H9 (cell line): ENCODE results near the gene ANXA10. TPM values are rescaled to one million over a fixed set of nuclear protein-coding genes. Genes with fewer than 3 reads are reported as not detected.

Experiments
- DNase-seq: peaks from one replicate; pipeline ENCODE4 v3.0.0-alpha.2; 2017
- H2AFZ ChIP-seq: one replicate; pipeline ENCODE4 v1.6.1; 2013; ENCODE audit warnings: mild to moderate bottlenecking, low read length, control low read depth, moderate library complexity
- H2AK5ac ChIP-seq: 2 replicates; pipeline ENCODE4 v1.6.1; 2013; ENCODE audit warnings: low read length, control low read depth, mixed read lengths; ENCODE audit not compliant: insufficient read length
- H2BK120ac ChIP-seq: one replicate; pipeline ENCODE4 v1.6.1; 2013; ENCODE audit warnings: low read depth, mild to moderate bottlenecking, low read length, control low read depth, inconsistent platforms; ENCODE audit not compliant: poor library complexity, severe bottlenecking
- H2BK12ac ChIP-seq: 2 replicates; pipeline ENCODE4 v1.6.1; 2013; ENCODE audit warnings: low read length, control low read depth, mixed read lengths, low read depth; ENCODE audit not compliant: insufficient read length
- H2BK15ac ChIP-seq: 2 replicates; pipeline ENCODE4 v1.6.1; 2013; ENCODE audit warnings: low read depth, low read length, control low read depth
- H2BK20ac ChIP-seq: one replicate; pipeline ENCODE4 v1.6.1; 2013; ENCODE audit warnings: low read depth, mild to moderate bottlenecking, low read length, control low read depth, inconsistent platforms; ENCODE audit not compliant: poor library complexity, severe bottlenecking
- H2BK5ac ChIP-seq: 2 replicates; pipeline ENCODE4 v1.6.1; 2013; ENCODE audit warnings: low read length, control low read depth, mixed read lengths; ENCODE audit not compliant: insufficient read length
- H3K14ac ChIP-seq: 2 replicates; pipeline ENCODE4 v1.6.1; 2013; ENCODE audit warnings: low read length, control low read depth; ENCODE audit not compliant: insufficient read depth
- H3K18ac ChIP-seq: 2 replicates; pipeline ENCODE4 v1.6.1; 2013; ENCODE audit warnings: low read depth, mild to moderate bottlenecking, mixed read lengths, low read length, control low read depth; ENCODE audit not compliant: insufficient read length
- H3K23ac ChIP-seq: 2 replicates; pipeline ENCODE4 v1.6.1; 2013; ENCODE audit warnings: low read length, control low read depth, mixed read lengths, low read depth; ENCODE audit not compliant: insufficient read length
- H3K23me2 ChIP-seq: 2 replicates; pipeline ENCODE4 v1.6.1; 2013; ENCODE audit warnings: low read depth, mild to moderate bottlenecking, mixed read lengths, low read length, control low read depth; ENCODE audit not compliant: insufficient read length, poor library complexity, severe bottlenecking
- H3K27ac ChIP-seq: 2 replicates; pipeline ENCODE4 v1.5.1; 2013; ENCODE audit warnings: low read length, control low read depth, mixed read lengths, low read depth; ENCODE audit not compliant: insufficient read length
- H3K27me3 ChIP-seq: 2 replicates; pipeline ENCODE4 v1.6.1; 2013; ENCODE audit warnings: low read length, control low read depth, inconsistent platforms; ENCODE audit not compliant: insufficient read depth
- H3K4ac ChIP-seq: 2 replicates; pipeline ENCODE4 v1.6.1; 2013; ENCODE audit warnings: low read depth, mild to moderate bottlenecking, control low read depth, inconsistent platforms, low read length, moderate library complexity
- H3K4me1 ChIP-seq: 2 replicates; pipeline ENCODE4 v1.6.1; 2013; ENCODE audit warnings: low read length, control low read depth, inconsistent platforms; ENCODE audit not compliant: insufficient read depth
- H3K4me2 ChIP-seq: 2 replicates; pipeline ENCODE4 v1.6.1; 2013; ENCODE audit warnings: low read length, control low read depth, mixed read lengths; ENCODE audit not compliant: insufficient read length, insufficient read depth
- H3K56ac ChIP-seq: 2 replicates; pipeline ENCODE4 v1.6.1; 2013; ENCODE audit warnings: low read depth, mild to moderate bottlenecking, mixed read lengths, low read length, control low read depth; ENCODE audit not compliant: insufficient read length
- H3K79me1 ChIP-seq: 2 replicates; pipeline ENCODE4 v1.6.1; 2013; ENCODE audit warnings: low read depth, mild to moderate bottlenecking, moderate library complexity, low read length, control low read depth, inconsistent platforms; ENCODE audit not compliant: insufficient read depth, poor library complexity, severe bottlenecking
- H3K79me2 ChIP-seq: 2 replicates; pipeline ENCODE4 v1.6.1; 2013; ENCODE audit warnings: low read length, control low read depth, inconsistent platforms; ENCODE audit not compliant: insufficient read depth
- H3K9ac ChIP-seq: 2 replicates; pipeline ENCODE4 v1.6.1; 2013; ENCODE audit warnings: low read length, control low read depth, mixed read lengths; ENCODE audit not compliant: insufficient read length; ENCODE audit errors: extremely low read depth
- H3K9me3 ChIP-seq: one replicate; pipeline ENCODE4 v1.6.1; 2013; ENCODE audit warnings: low read depth, low read length, inconsistent platforms; ENCODE audit not compliant: control insufficient read depth
- H3T11ph ChIP-seq: one replicate; pipeline ENCODE4 v1.6.1; 2013; ENCODE audit warnings: mild to moderate bottlenecking, low read length, control low read depth, inconsistent platforms
- H4K20me1 ChIP-seq: one replicate; pipeline ENCODE4 v1.6.1; 2013; ENCODE audit not compliant: control insufficient read depth, insufficient read length, insufficient read depth
- H4K5ac ChIP-seq: 2 replicates; pipeline ENCODE4 v1.6.1; 2013; ENCODE audit warnings: low read depth, mild to moderate bottlenecking, mixed read lengths, low read length, control low read depth; ENCODE audit not compliant: insufficient read length
- H4K8ac ChIP-seq: replicated peaks from 2 replicates; pipeline ENCODE4 v1.6.1; 2013; ENCODE audit warnings: low read length, control low read depth, mixed read lengths, low read depth; ENCODE audit not compliant: insufficient read length
- H4K91ac ChIP-seq: 2 replicates; pipeline ENCODE4 v1.6.1; 2013; ENCODE audit warnings: low read depth, mild to moderate bottlenecking, moderate library complexity, mixed read lengths, low read length, control low read depth; ENCODE audit not compliant: insufficient read length
- H3K27ac Mint-ChIP-seq, 3 experiments: 2 replicates in 2 of 3; 3 replicates in 1 of 3; pipeline ENCODE4 v1.8.0; 2020 to 2021; ENCODE audit warnings: mixed read lengths in 3 of 3, mild to moderate bottlenecking in 1 of 3, moderate library complexity in 1 of 3
- H3K27me3 Mint-ChIP-seq: 2 replicates; pipeline ENCODE4 v1.8.0; 2021; ENCODE audit warnings: low read depth, mild to moderate bottlenecking, moderate library complexity, mixed read lengths
- H3K36me3 Mint-ChIP-seq, 3 experiments: 2 replicates in 2 of 3; 3 replicates in 1 of 3; pipeline ENCODE4 v1.8.0; 2020 to 2021; ENCODE audit warnings: low read depth in 3 of 3, mixed read lengths in 3 of 3; ENCODE audit not compliant: insufficient read depth in 1 of 3
- H3K4me1 Mint-ChIP-seq, 2 experiments: 2 replicates each; pipeline ENCODE4 v1.8.0; 2020; ENCODE audit warnings: mixed read lengths in 2 of 2
- H3K4me3 Mint-ChIP-seq, 2 experiments: 2 replicates in 1 of 2; 3 replicates in 1 of 2; pipeline ENCODE4 v1.8.0; 2020 to 2021; ENCODE audit warnings: mild to moderate bottlenecking in 2 of 2, mixed read lengths in 2 of 2, moderate library complexity in 1 of 2
- H3K9me3 Mint-ChIP-seq, 2 experiments: 2 replicates in 1 of 2; 3 replicates in 1 of 2; pipeline ENCODE4 v1.8.0; 2020; ENCODE audit warnings: mild to moderate bottlenecking in 2 of 2, mixed read lengths in 2 of 2, moderate library complexity in 1 of 2
- WGBS: extraction: QIAGEN DNeasy Blood & Tissue Kit; methylation state at CpG from one replicate; pipeline ENCODE4 v1.1.7; 2013; ENCODE audit warnings: missing lambda C conversion rate, low lambda C conversion rate, mixed read lengths; ENCODE audit not compliant: insufficient read length; ENCODE audit errors: extremely low coverage; 5-methylcytosine and 5-hydroxymethylcytosine counted together
- total RNA-seq: library from RNA; stranded (reverse); gene quantifications from 2 replicates; pipeline ENCODE4 v1.2.1, GENCODE V29; 2021
- TF ChIP-seq, protein P1 (sequence below): fragments of 200-600 bp; sonication (generic); conservative IDR thresholded peaks from 3 replicates; pipeline ENCODE4 v1.8.0; 2021; ENCODE audit warnings: antibody characterized with exemption, mild to moderate bottlenecking

ANXA10 gene
- total RNA-seq, 1 experiment from 2014 or later = not detected

DNA sequence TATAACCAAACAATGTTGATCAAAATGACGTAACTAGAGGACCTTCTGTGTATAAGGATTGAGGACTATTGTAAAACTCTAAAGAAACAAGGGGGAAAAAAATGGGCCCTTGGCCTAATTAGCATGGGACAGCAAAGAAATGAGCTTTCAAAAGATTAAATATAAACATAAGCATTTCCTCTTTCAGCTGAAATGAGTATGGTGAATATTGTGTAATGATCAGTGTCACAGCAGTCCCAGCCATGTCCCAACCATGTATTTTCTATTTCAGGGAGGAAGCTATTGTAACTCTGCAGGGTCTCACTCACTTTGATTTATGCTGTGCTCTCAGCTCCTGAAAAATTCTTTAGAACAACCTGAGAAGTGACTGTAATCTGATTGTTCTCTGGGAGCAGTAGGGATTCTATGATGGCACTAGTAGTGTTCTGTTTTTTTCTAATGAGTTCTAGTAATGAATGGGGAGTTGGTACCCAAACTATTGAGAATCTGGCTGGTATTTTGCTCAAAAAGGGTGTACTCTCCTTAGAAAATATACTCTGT is 25.8 kb downstream of the ANXA10 start:
- Histone ChIP-seq H3K9me3 (no peaks in the 10 kb centered on the region), H3K27me3 (no peaks in the 10 kb centered on the region), H3T11ph (no peak overlapping the region), H3K23me2 (no peaks in the 10 kb centered on the region), H3K4me2 (no peak overlapping the region), H3K56ac (no peak overlapping the region), H3K18ac (no peak overlapping the region), H2AFZ (no peak overlapping the region), H3K14ac (no peak overlapping the region), H4K20me1 (no peaks in the 10 kb centered on the region), H3K4ac (no peak overlapping the region), H4K5ac (no peak overlapping the region), H2BK120ac (no peak overlapping the region), H2BK20ac (no peak overlapping the region), H2BK12ac (no peak overlapping the region), H3K4me1 (no peaks in the 10 kb centered on the region), H2AK5ac (no peak overlapping the region), H2BK5ac (no peak overlapping the region), H3K79me2 (no peaks in the 10 kb centered on the region), H3K9ac (no peak overlapping the region), H4K91ac (no peak overlapping the region), H3K23ac (no peak overlapping the region), H2BK15ac (no peak overlapping the region), H3K79me1 (no peaks in the 10 kb centered on the region), H3K27ac (no peak overlapping the region), H4K8ac (no peak overlapping the region)
- Mint-ChIP-seq H3K9me3 (peaks cover 0 to 3% of the 10 kb centered on the region in 2 experiments; a peak in 3 of 5 replicates), H3K27me3 (no peaks in the 10 kb centered on the region), H3K27ac (no peak overlapping the region), H3K4me3 (no peak overlapping the region), H3K36me3 (peaks cover 0 to 4% (median 0%) of the 10 kb centered on the region in 3 experiments; a peak in 1 of 7 replicates), H3K4me1 (peaks cover 4% of the 10 kb centered on the region in 2 experiments; a peak in 2 of 4 replicates)
- DNase-seq = no peak
- TF ChIP-seq, protein P1, sequence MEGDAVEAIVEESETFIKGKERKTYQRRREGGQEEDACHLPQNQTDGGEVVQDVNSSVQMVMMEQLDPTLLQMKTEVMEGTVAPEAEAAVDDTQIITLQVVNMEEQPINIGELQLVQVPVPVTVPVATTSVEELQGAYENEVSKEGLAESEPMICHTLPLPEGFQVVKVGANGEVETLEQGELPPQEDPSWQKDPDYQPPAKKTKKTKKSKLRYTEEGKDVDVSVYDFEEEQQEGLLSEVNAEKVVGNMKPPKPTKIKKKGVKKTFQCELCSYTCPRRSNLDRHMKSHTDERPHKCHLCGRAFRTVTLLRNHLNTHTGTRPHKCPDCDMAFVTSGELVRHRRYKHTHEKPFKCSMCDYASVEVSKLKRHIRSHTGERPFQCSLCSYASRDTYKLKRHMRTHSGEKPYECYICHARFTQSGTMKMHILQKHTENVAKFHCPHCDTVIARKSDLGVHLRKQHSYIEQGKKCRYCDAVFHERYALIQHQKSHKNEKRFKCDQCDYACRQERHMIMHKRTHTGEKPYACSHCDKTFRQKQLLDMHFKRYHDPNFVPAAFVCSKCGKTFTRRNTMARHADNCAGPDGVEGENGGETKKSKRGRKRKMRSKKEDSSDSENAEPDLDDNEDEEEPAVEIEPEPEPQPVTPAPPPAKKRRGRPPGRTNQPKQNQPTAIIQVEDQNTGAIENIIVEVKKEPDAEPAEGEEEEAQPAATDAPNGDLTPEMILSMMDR = no peak
- no CpG with 5 or more reads among the region's 1 CpG for WGBS
